BLaER1 (cell line): ENCODE measurements around the gene RBPMS2.

Experiments used
- H3K27ac ChIP-seq: shearing (Covaris generic); formaldehyde crosslinking; 2 replicates; pipeline ENCODE4 v1.8.1; 2022
- H3K27me3 ChIP-seq: shearing (Covaris generic); formaldehyde crosslinking; 2 replicates; pipeline ENCODE4 v1.8.1; 2022
- H3K36me3 ChIP-seq: shearing (Covaris generic); formaldehyde crosslinking; 2 replicates; pipeline ENCODE4 v1.8.1; 2022
- H3K4me1 ChIP-seq: shearing (Covaris generic); formaldehyde crosslinking; 2 replicates; pipeline ENCODE4 v1.8.1; 2022
- H3K4me2 ChIP-seq: shearing (Covaris generic); formaldehyde crosslinking; 2 replicates; pipeline ENCODE4 v1.8.1; 2022
- H3K4me3 ChIP-seq: shearing (Covaris generic); formaldehyde crosslinking; 2 replicates; pipeline ENCODE4 v1.8.1; 2022
- H3K9ac ChIP-seq: shearing (Covaris generic); formaldehyde crosslinking; 2 replicates; pipeline ENCODE4 v1.8.1; 2022
- H3K9me3 ChIP-seq: shearing (Covaris generic); formaldehyde crosslinking; 2 replicates; pipeline ENCODE4 v1.8.1; 2022
- H4K20me1 ChIP-seq: shearing (Covaris generic); formaldehyde crosslinking; 2 replicates; pipeline ENCODE4 v1.8.1; 2022
- Cebpa-rat ChIP-seq: shearing (Covaris generic); IDR thresholded peaks from 2 replicates; pipeline ENCODE4 v1.8.1; 2022

The RBPMS2 gene

DNA sequence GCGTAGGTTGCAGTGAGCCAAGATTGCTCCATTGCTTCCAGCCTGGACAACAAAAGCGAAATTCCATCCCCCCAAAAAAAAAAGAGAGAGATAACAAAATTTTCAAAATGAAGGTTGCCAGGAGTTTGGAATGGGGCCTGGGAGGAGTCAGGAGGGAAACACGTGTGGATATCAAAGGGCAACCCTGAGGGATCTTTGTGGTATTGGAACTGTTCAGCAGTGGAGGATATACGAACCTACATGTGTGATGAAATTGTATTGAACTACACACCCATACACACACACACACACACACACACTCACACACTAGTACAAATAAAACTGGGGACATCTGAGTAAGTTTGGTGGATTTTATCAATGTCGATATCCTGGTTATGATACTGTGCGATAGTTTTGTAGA, 61.8 kb downstream of the RBPMS2 start:
- Histone ChIP-seq H3K36me3 (no peaks in the 10 kb centered on the region), H3K27ac (no peak overlapping the region)
- no peak for TF ChIP-seq Cebpa-rat

GRCh38 chr15:64712353-64712752, 63.0 kb downstream of the RBPMS2 start:
- no peak overlapping the region for H3K27ac ChIP-seq
- no peaks in the 10 kb centered on the region for H3K4me1 ChIP-seq
- no peak overlapping the region for H3K9ac ChIP-seq
- H3K27me3 ChIP-seq, result no peaks in the 10 kb centered on the region
- TF ChIP-seq Cebpa-rat, result no peak
- no peaks in the 10 kb centered on the region for H4K20me1 ChIP-seq
- H3K36me3 ChIP-seq, result no peaks in the 10 kb centered on the region
- H3K9me3 ChIP-seq, result no peaks in the 10 kb centered on the region
- H3K4me3 ChIP-seq, result no peak overlapping the region
- H3K4me2 ChIP-seq, result no peak overlapping the region

More for the DNA sequence above, 61.8 kb downstream of the RBPMS2 start:
- no peaks in the 10 kb centered on the region for H3K9me3 ChIP-seq
- no peaks in the 10 kb centered on the region for H4K20me1 ChIP-seq
- no peak overlapping the region for H3K9ac ChIP-seq
- H3K4me1 ChIP-seq, result no peaks in the 10 kb centered on the region
- H3K27me3 ChIP-seq, result no peaks in the 10 kb centered on the region
- no peak overlapping the region for H3K4me3 ChIP-seq
- no peak overlapping the region for H3K4me2 ChIP-seq

- Histone ChIP-seq H3K27me3 (no peaks in the 10 kb centered on the region), H3K36me3 (no peaks in the 10 kb centered on the region), H4K20me1 (no peaks in the 10 kb centered on the region), H3K9me3 (no peaks in the 10 kb centered on the region), H3K4me1 (no peaks in the 10 kb centered on the region), H3K4me2 (no peak overlapping the region), H3K9ac (no peak overlapping the region), H3K27ac (no peak overlapping the region), H3K4me3 (no peak overlapping the region)
- TF ChIP-seq Cebpa-rat, result no peak
Observed at GRCh38 chr15:64710676-64711428, 64.5 kb downstream of the RBPMS2 start.

- no peak overlapping the region for H3K9ac ChIP-seq
- H4K20me1 ChIP-seq, result peaks cover 11% of the 10 kb centered on the region
- no peak overlapping the region for H3K4me2 ChIP-seq
Observed at GRCh38 chr15:64706011-64706911, 69.1 kb downstream of the RBPMS2 start.

DNA sequence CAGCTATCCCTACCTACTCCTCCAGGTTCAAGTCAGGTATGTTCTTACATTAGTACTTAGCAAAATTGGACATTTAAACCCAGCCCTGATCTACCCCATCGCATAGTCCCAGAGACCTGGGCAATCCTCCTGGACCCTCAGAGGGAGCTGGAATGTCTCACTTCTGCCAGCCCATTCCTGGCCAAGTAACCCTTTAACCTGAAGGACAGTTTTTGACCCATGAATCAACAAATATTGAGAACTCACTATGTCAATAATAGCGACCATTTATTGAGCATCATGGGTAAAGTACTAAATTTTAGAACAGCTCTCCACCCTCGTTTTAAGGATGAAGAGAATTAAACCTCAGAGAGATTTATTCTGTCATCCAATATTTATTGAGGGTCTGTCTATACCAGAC, 70.4 kb downstream of the RBPMS2 start:
- Histone ChIP-seq H4K20me1 (peaks cover 23% of the 10 kb centered on the region), H3K9me3 (no peaks in the 10 kb centered on the region), H3K27me3 (no peaks in the 10 kb centered on the region), H3K4me2 (no peak overlapping the region), H3K9ac (no peak overlapping the region), H3K36me3 (peaks cover 9% of the 10 kb centered on the region), H3K27ac (no peak overlapping the region), H3K4me1 (peaks cover 30% of the 10 kb centered on the region), H3K4me3 (no peak overlapping the region)
- TF ChIP-seq Cebpa-rat, result no peak

More at GRCh38 chr15:64706011-64706911, 69.1 kb downstream of the RBPMS2 start:
- no peaks in the 10 kb centered on the region for H3K9me3 ChIP-seq
- H3K4me1 ChIP-seq, result peaks cover 18% of the 10 kb centered on the region
- H3K36me3 ChIP-seq, result no peaks in the 10 kb centered on the region
- H3K4me3 ChIP-seq, result no peak overlapping the region
- no peak for TF ChIP-seq Cebpa-rat
- no peaks in the 10 kb centered on the region for H3K27me3 ChIP-seq
- no peak overlapping the region for H3K27ac ChIP-seq

DNA sequence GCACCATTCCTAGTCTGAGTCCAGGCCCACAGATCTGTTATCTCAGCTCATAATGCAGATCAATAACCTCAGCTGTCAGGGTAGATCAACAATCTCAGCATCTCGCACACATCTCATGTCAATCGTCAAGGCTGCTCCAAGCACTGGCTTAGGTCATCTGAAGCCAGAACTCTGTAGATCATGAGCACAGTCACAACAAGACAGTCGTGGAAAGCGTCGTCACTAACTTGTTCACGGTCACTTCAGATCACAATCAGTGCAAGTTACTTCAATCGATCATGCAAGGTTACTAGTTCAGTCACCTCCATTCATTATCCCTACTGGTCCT, 71.8 kb downstream of the RBPMS2 start:
- TF ChIP-seq Cebpa-rat, result no peak
- peak overlapping the region; percentile 81 for H3K4me2 ChIP-seq
- H3K9me3 ChIP-seq, result no peaks in the 10 kb centered on the region
- peaks cover 44% of the 10 kb centered on the region for H3K4me1 ChIP-seq
- H3K4me3 ChIP-seq, result peak overlapping the region; percentile 88
- no peaks in the 10 kb centered on the region for H3K27me3 ChIP-seq
- peak overlapping the region; percentile 88 for H3K9ac ChIP-seq
- H4K20me1 ChIP-seq, result peaks cover 37% of the 10 kb centered on the region
- peaks cover 14% of the 10 kb centered on the region for H3K36me3 ChIP-seq
- peak overlapping the region; percentile 74 for H3K27ac ChIP-seq

GRCh38 chr15:64702816-64703631, 72.4 kb downstream of the RBPMS2 start:
- Histone ChIP-seq H3K9me3 (no peaks in the 10 kb centered on the region), H3K9ac (peak overlapping the region; percentile 88), H3K4me3 (peak overlapping the region; percentile 88), H3K4me1 (peaks cover 50% of the 10 kb centered on the region), H3K27ac (peak overlapping the region; percentile 87), H3K36me3 (peaks cover 14% of the 10 kb centered on the region), H4K20me1 (peaks cover 43% of the 10 kb centered on the region), H3K4me2 (peak overlapping the region; percentile 98), H3K27me3 (no peaks in the 10 kb centered on the region)
- TF ChIP-seq Cebpa-rat, result no peak

DNA sequence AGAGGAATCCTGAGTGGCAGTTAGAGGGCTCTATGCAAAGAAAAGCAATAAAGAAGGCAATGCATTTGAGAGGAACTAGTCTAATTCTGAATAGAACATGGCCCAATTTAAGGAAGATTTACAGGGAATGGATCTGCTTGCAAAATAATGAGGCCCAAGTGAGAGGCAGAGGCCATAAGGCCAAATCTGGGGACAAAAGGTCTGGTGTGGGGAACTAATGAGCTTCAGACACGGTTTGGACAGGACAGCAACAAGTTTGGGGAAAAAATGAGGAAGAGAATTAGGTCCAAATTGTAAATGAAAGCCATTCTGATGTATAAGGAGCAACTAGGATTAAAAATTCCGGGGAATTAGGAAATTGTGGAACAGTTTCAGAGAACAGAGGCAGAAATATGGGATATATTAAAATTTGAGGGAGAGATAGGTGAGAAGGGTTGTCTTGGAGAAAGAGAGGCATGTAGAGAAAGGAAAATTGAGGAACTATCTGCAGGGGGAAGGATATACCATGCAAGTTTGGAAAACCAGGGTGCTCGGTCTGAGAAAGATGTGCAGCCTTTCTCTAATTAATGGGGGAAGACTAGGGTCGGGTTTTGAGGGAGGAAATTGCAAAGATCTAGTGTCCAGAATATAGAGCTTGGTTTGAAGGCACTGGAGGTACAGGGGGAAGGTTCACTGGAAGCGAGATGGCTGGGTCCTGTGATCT, 73.8 kb downstream of the RBPMS2 start:
- no peak for TF ChIP-seq Cebpa-rat
- H3K4me3 ChIP-seq, result peak overlapping the region; percentile 88
- peak overlapping the region; percentile 88 for H3K9ac ChIP-seq
- peaks cover 57% of the 10 kb centered on the region for H4K20me1 ChIP-seq
- H3K9me3 ChIP-seq, result no peaks in the 10 kb centered on the region
- H3K4me1 ChIP-seq, result peaks cover 52% of the 10 kb centered on the region
- H3K27me3 ChIP-seq, result no peaks in the 10 kb centered on the region
- peaks cover 18% of the 10 kb centered on the region for H3K36me3 ChIP-seq
- H3K27ac ChIP-seq, result 0 out of 2 replicates have a peak overlapping the region, but pooled peaks have one; percentile 87
- peak overlapping the region; percentile 98 for H3K4me2 ChIP-seq

DNA sequence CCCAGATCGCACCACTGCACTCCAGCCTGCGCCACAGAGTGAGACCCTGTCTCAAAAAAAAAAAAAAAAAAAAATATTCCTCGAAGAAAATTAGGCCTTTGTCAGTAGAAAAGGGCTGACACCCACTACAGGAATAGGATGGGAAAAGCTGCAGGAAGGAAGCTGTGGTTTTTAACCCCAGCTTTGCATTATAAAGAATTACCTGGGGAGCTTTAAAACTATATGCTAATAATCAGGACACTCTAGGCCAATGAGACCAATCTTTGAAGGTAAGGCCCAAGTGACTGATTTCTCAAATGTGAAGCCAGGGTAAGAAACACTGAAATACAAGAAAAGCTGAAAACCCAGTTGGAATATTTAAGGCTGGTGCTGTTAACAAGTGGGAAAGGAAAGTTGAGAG, 74.3 kb downstream of the RBPMS2 start:
- Histone ChIP-seq H3K36me3 (peaks cover 21% of the 10 kb centered on the region), H3K9ac (peak overlapping the region; percentile 88), H3K27me3 (no peaks in the 10 kb centered on the region), H3K27ac (0 out of 2 replicates have a peak overlapping the region, but pooled peaks have one; percentile 87), H3K9me3 (no peaks in the 10 kb centered on the region), H4K20me1 (peaks cover 63% of the 10 kb centered on the region), H3K4me1 (peaks cover 56% of the 10 kb centered on the region), H3K4me3 (peak overlapping the region; percentile 88), H3K4me2 (peak overlapping the region; percentile 98)
- no peak for TF ChIP-seq Cebpa-rat
